Measurements from ENCODE around the gene ASXL1.

DNA sequence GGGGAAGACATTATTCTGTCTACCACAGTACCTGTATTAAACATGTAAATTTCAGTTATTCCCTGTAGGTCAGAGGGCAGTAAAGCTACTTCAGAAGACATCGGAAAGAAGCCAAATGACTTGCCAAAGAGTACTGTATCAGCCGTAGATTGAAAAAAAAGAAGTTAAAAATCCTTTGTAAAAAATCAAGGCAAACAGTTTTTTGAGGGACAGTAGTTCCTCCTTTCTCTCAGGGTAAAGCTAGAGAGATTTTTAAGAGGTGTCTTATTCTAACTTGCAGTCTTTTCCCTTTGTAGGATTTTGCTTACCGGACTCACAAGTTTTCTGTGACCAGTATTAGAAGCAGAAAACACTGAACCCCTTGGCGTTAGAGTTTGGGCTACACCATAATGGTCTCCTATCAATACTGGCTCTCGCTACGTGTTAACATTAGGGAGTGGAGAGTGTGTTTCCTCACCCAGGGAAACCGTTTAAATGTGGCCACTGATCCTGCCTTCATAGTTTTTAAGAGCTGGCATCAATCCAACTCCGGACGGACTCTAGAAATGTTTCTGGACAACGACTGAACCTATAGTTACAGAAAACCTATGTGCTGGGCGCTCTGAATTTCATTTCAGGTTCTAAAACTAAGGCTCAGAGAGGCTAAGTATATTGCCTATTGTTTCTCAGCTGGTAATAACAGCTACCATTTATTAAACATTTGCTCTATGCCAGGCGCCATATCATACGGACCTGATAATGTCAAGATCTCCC is 1.3 kb upstream of the ASXL1 start:
- TF ChIP-seq, protein P1, sequence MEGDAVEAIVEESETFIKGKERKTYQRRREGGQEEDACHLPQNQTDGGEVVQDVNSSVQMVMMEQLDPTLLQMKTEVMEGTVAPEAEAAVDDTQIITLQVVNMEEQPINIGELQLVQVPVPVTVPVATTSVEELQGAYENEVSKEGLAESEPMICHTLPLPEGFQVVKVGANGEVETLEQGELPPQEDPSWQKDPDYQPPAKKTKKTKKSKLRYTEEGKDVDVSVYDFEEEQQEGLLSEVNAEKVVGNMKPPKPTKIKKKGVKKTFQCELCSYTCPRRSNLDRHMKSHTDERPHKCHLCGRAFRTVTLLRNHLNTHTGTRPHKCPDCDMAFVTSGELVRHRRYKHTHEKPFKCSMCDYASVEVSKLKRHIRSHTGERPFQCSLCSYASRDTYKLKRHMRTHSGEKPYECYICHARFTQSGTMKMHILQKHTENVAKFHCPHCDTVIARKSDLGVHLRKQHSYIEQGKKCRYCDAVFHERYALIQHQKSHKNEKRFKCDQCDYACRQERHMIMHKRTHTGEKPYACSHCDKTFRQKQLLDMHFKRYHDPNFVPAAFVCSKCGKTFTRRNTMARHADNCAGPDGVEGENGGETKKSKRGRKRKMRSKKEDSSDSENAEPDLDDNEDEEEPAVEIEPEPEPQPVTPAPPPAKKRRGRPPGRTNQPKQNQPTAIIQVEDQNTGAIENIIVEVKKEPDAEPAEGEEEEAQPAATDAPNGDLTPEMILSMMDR (IDR thresholded peaks at IDR 0.05): no peak
- no peak for TF ChIP-seq EP300 (IDR thresholded peaks at IDR 0.05)

All from gastroesophageal sphincter (tissue), 3 donors.